ENCODE measurements around the gene PPP2R5E.

DNA sequence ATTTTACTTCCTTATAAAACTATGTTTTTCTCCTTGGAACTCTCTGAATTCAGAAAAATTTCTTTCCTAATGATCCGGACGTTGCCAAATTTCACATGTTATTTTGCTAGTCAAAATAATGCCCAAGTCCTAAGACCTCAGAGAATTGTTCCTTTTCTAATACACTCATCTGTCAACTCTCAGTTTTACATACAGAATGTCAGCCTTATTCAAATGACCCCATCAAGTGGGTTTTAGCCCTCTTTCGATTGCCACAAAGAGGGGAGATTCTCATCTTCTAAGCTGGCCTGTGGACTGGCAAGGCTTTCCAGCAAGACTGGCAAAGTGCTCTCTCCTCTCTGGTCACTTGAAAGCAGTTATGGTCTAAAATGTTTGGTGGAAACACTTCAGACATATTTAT lies 125.2 kb downstream of the PPP2R5E start:
- TF ChIP-seq ZNF274 (IDR thresholded peaks at IDR 0.05; ENCODE audit: low read depth, low read length) (no peak), YY1 (IDR thresholded peaks at IDR 0.05; ENCODE audit: insufficient read depth, insufficient read length) (no peak)
